ENCODE data around the gene NSD1. TPM values are rescaled to one million over a fixed set of nuclear protein-coding genes. Genes with fewer than 3 reads are reported as not detected.

NSD1 gene
- polyA plus RNA-seq, 1 donor (not counting 4 experiments of a cell fraction or from before 2014, with no cell fraction given): 13.6 TPM

DNA sequence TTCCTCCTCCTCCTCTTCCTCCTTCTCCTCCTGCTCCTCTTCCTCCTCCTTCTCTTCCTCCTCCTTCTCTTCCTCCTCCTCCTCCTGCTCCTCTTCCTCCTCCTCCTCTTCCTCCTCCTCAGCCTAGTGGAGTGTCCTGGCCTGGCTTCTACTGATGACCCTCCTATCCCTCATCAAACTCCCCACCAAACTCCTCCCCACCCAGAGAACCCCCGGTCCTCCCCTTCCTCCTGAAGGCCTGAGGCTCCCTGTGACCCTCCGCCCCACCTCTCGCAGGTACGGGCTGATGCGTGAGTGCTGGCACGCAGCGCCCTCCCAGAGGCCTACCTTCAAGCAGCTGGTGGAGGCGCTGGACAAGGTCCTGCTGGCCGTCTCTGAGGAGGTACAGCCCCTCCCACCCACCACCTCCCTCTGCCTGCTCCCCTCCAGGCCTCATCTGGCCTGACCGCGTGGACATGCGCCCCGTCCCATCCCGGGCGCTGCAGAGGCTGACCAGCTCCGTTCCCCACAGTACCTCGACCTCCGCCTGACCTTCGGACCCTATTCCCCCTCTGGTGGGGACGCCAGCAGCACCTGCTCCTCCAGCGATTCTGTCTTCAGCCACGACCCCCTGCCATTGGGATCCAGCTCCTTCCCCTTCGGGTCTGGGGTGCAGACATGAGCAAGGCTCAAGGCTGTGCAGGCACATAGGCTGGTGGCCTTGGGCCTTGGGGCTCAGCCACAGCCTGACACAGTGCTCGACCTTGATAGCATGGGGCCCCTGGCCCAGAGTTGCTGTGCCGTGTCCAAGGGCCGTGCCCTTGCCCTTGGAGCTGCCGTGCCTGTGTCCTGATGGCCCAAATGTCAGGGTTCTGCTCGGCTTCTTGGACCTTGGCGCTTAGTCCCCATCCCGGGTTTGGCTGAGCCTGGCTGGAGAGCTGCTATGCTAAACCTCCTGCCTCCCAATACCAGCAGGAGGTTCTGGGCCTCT lies 36.3 kb upstream of the NSD1 start:
- Histone ChIP-seq H4K20me1 (ENCODE audit: control insufficient read depth, extremely low read depth, insufficient read depth, low read length) (no peaks in the 10 kb centered on the region), H3K4me2 (ENCODE audit: control insufficient read depth, extremely low read depth, insufficient read depth, low read depth, low read length) (no peak overlapping the region), H3K4me1 (ENCODE audit: control insufficient read depth, extremely low read depth, insufficient read depth, low read length) (no peaks in the 10 kb centered on the region), H2AFZ (ENCODE audit: control insufficient read depth, low read length) (no peak overlapping the region), H3K9me1 (ENCODE audit: control insufficient read depth, extremely low read depth, insufficient read depth, low read length) (no peaks in the 10 kb centered on the region), H3K27me3 (ENCODE audit: control insufficient read depth, extremely low read depth, insufficient read depth, low read length) (peaks cover 4% of the 10 kb centered on the region), H3K9me3 (ENCODE audit: control insufficient read depth, low read depth, low read length) (no peaks in the 10 kb centered on the region), H3K27ac (ENCODE audit: control insufficient read depth, insufficient read depth, low read length) (no peak overlapping the region), H3K79me2 (ENCODE audit: control insufficient read depth, insufficient read depth, low read length) (no peaks in the 10 kb centered on the region), H3K9ac (ENCODE audit: control insufficient read depth, extremely low read depth, insufficient read depth, low read length) (no peak overlapping the region), H3K4me3 (ENCODE audit: control insufficient read depth in 2 of 3, extremely low read depth in 1 of 3, insufficient read depth in 2 of 3, low read depth in 1 of 3, low read length in 3 of 3) (no peak overlapping the region), H3K36me3 (ENCODE audit: control insufficient read depth in 2 of 2, extremely low read depth in 1 of 2, insufficient read depth in 2 of 2, low read length in 2 of 2) (no peaks in the 10 kb centered on the region)
- no peak for DNase-seq (ENCODE audit: low read depth, low spot score)
- no peak for FAIRE-seq
- no peak for TF ChIP-seq EZH2 (IDR thresholded peaks at IDR 0.05; ENCODE audit: low read length)
- TF ChIP-seq, protein P1, sequence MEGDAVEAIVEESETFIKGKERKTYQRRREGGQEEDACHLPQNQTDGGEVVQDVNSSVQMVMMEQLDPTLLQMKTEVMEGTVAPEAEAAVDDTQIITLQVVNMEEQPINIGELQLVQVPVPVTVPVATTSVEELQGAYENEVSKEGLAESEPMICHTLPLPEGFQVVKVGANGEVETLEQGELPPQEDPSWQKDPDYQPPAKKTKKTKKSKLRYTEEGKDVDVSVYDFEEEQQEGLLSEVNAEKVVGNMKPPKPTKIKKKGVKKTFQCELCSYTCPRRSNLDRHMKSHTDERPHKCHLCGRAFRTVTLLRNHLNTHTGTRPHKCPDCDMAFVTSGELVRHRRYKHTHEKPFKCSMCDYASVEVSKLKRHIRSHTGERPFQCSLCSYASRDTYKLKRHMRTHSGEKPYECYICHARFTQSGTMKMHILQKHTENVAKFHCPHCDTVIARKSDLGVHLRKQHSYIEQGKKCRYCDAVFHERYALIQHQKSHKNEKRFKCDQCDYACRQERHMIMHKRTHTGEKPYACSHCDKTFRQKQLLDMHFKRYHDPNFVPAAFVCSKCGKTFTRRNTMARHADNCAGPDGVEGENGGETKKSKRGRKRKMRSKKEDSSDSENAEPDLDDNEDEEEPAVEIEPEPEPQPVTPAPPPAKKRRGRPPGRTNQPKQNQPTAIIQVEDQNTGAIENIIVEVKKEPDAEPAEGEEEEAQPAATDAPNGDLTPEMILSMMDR (optimal IDR thresholded peaks at IDR 0.05 in 1 of 3, IDR thresholded peaks at IDR 0.05 in 1 of 3, conservative IDR thresholded peaks at IDR 0.05 in 1 of 3; ENCODE audit: extremely low read depth in 1 of 3, insufficient read depth in 2 of 3, low read length in 3 of 3): no peak
- dilution Hi-C loops (cut with MboI; ENCODE audit: extremely low pct_ligation_motif_present, low sequenced_read_pairs): no loop called here

GRCh38 chr5:177098120-177098469 lies 35.5 kb upstream of the NSD1 start:
- Histone ChIP-seq H3K36me3 (ENCODE audit: control insufficient read depth in 2 of 2, extremely low read depth in 1 of 2, insufficient read depth in 2 of 2, low read length in 2 of 2) (no peaks in the 10 kb centered on the region), H3K9ac (ENCODE audit: control insufficient read depth, extremely low read depth, insufficient read depth, low read length) (no peak overlapping the region), H4K20me1 (ENCODE audit: control insufficient read depth, extremely low read depth, insufficient read depth, low read length) (no peaks in the 10 kb centered on the region), H3K79me2 (ENCODE audit: control insufficient read depth, insufficient read depth, low read length) (no peaks in the 10 kb centered on the region), H3K4me3 (ENCODE audit: control insufficient read depth in 2 of 3, extremely low read depth in 1 of 3, insufficient read depth in 2 of 3, low read depth in 1 of 3, low read length in 3 of 3) (no peak overlapping the region), H3K9me3 (ENCODE audit: control insufficient read depth, low read depth, low read length) (no peaks in the 10 kb centered on the region), H3K9me1 (ENCODE audit: control insufficient read depth, extremely low read depth, insufficient read depth, low read length) (no peaks in the 10 kb centered on the region), H2AFZ (ENCODE audit: control insufficient read depth, low read length) (no peak overlapping the region), H3K27ac (ENCODE audit: control insufficient read depth, insufficient read depth, low read length) (no peak overlapping the region), H3K4me1 (ENCODE audit: control insufficient read depth, extremely low read depth, insufficient read depth, low read length) (no peaks in the 10 kb centered on the region), H3K4me2 (ENCODE audit: control insufficient read depth, extremely low read depth, insufficient read depth, low read depth, low read length) (no peak overlapping the region), H3K27me3 (ENCODE audit: control insufficient read depth, extremely low read depth, insufficient read depth, low read length) (peaks cover 4% of the 10 kb centered on the region)
- FAIRE-seq: no peak
- TF ChIP-seq, protein P1 (optimal IDR thresholded peaks at IDR 0.05 in 1 of 3, IDR thresholded peaks at IDR 0.05 in 1 of 3, conservative IDR thresholded peaks at IDR 0.05 in 1 of 3; ENCODE audit: extremely low read depth in 1 of 3, insufficient read depth in 2 of 3, low read length in 3 of 3): no peak
- TF ChIP-seq EZH2 (IDR thresholded peaks at IDR 0.05; ENCODE audit: low read length): no peak
- DNase-seq (ENCODE audit: low read depth, low spot score): no peak
- dilution Hi-C loops (cut with MboI; ENCODE audit: extremely low pct_ligation_motif_present, low sequenced_read_pairs): no loop called here

Data from keratinocyte (primary cell).